GM19467 (cell line): ENCODE data around the gene GARIN5B.
"Not testable (repeated sequence)": the region's sequence is repeated elsewhere in the genome, so short reads cannot be mapped to it uniquely, and the experiment has no call there.

Source experiments
- ATAC-seq: cut with Tn5 transposase; IDR thresholded peaks from one replicate; pipeline ENCODE4 v1.9.1; 2021; ENCODE audit warnings: mild to moderate bottlenecking, moderate library complexity; ENCODE audit not compliant: unreplicated experiment

GARIN5B gene

GRCh38 chr19:55362990-55363716 lies at the start of gene GARIN5B:
Gene GARIN5B (minus strand): TSS chr19:55363260. CDS start chr19:55363066, 194 bp downstream.
- no peak for ATAC-seq

GRCh38 chr19:55410168-55410567 lies 47.1 kb upstream of the GARIN5B start:
- no peak for ATAC-seq

GRCh38 chr19:55409179-55409578 lies 46.1 kb upstream of the GARIN5B start:
- ATAC-seq, result not testable (repeated sequence)

GRCh38 chr19:55408533-55408872 lies 45.4 kb upstream of the GARIN5B start:
- ATAC-seq, result no peak

GRCh38 chr19:55407800-55408532 lies 44.9 kb upstream of the GARIN5B start:
- peak; percentile 77 for ATAC-seq

GRCh38 chr19:55407550-55407799 lies 44.4 kb upstream of the GARIN5B start, which contains the start of gene UBE2S:
Gene UBE2S (minus strand): TSS chr19:55407788. CDS start chr19:55407589, 199 bp downstream.
- peak; percentile 8 for ATAC-seq

- no peak for ATAC-seq
Observed at GRCh38 chr19:55406826-55407549, 43.9 kb upstream of the GARIN5B start.

- no peak for ATAC-seq
Observed at GRCh38 chr19:55406091-55406825, 43.2 kb upstream of the GARIN5B start.

- ATAC-seq, result no peak
Observed at GRCh38 chr19:55405638-55406037, 42.6 kb upstream of the GARIN5B start.

- no peak for ATAC-seq
Observed at GRCh38 chr19:55402509-55402908, 39.4 kb upstream of the GARIN5B start.

GRCh38 chr19:55401390-55401789 lies 38.3 kb upstream of the GARIN5B start:
- not testable (repeated sequence) for ATAC-seq

GRCh38 chr19:55400281-55401087 lies 37.4 kb upstream of the GARIN5B start:
- ATAC-seq, result no peak

- no peak for ATAC-seq
Observed at GRCh38 chr19:55398200-55398925, 35.3 kb upstream of the GARIN5B start.

- ATAC-seq, result no peak
Observed at GRCh38 chr19:55392820-55393761, 30.0 kb upstream of the GARIN5B start.

GRCh38 chr19:55391702-55392615 lies 28.9 kb upstream of the GARIN5B start:
- no peak for ATAC-seq

GRCh38 chr19:55391191-55391670 lies 28.2 kb upstream of the GARIN5B start:
- no peak for ATAC-seq

GRCh38 chr19:55390461-55390880 lies 27.4 kb upstream of the GARIN5B start:
- ATAC-seq, result no peak
